HG02884 (cell line): ENCODE data around the gene MED28.
"Not testable (repeated sequence)": the region's sequence is repeated elsewhere in the genome, so short reads cannot be mapped to it uniquely, and the experiment has no call there.

Source experiments
- ATAC-seq: cut with Tn5 transposase; IDR thresholded peaks from one replicate; pipeline ENCODE4 v1.9.1; 2021; ENCODE audit warnings: mild to moderate bottlenecking, moderate library complexity; ENCODE audit not compliant: unreplicated experiment

The MED28 gene, protein sequence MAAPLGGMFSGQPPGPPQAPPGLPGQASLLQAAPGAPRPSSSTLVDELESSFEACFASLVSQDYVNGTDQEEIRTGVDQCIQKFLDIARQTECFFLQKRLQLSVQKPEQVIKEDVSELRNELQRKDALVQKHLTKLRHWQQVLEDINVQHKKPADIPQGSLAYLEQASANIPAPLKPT

DNA sequence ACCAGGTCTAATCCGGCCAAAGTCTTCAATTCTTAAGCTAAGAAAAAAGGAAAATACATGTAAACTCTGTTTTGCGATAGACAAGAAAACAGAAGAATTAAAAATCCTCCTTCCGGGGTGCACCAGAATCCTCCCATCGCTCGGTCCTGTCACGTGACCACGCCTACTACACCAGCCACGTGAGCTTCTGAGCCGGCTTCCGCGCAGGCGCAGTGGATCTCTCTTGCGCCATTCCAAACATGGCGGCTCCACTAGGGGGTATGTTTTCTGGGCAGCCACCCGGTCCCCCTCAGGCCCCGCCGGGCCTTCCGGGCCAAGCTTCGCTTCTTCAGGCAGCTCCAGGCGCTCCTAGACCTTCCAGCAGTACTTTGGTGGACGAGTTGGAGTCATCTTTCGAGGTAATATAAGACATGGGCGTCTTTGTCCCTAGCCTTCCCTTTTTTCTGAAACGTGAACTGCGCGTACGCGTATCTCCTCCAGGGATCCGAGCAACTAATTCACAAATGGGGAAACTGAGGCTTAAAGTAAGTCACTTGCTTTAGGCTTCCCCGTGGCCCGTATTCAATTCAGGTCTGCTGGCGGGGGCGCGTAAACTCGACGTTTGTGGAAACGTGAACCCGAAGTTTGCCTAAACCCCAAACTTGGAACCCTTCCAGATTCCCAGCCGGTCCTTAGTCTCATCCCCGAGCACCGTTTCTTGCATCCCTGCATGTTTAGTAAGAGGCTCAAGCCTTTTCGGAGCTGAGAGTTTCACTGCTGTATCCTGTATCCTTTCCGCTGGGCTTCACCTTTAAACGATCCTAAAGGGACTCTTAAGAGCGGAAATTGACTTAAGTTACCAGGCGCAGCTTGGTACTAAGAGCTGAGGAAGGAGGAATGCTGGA is at the start of gene MED28:
Gene MED28, plus strand, starts transcription at position 226 of the 884 bp plus-strand sequence. Its CDS starts 14 bp downstream, at position 240.
- peak; percentile 87 for ATAC-seq

GRCh38 chr4:17565846-17566245 is 48.6 kb upstream of the MED28 start:
- no peak for ATAC-seq

DNA sequence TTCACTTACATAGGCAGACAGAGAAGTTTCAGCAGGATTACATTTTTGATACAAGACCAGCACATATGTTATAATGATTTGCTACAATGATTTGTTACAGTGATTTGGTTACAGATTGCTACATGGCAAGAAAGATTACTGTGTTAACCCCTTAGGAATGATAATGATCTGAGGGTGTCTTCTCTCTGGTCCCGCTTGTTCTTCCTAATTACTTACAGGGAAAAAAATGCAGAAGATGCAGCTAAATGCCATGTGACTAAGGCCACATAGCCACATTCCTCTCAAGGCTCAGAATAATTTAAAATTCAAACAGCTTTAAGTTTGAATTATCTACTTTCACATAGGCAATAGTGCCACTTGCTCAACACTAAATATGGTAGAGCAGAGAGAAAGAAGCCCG is 47.2 kb upstream of the MED28 start:
- ATAC-seq: no peak

- ATAC-seq: no peak
These were observed 40.2 kb upstream of the MED28 start for GRCh38 chr4:17574206-17574605.

GRCh38 chr4:17575177-17575576 is 39.3 kb upstream of the MED28 start:
- not testable (repeated sequence) for ATAC-seq

DNA sequence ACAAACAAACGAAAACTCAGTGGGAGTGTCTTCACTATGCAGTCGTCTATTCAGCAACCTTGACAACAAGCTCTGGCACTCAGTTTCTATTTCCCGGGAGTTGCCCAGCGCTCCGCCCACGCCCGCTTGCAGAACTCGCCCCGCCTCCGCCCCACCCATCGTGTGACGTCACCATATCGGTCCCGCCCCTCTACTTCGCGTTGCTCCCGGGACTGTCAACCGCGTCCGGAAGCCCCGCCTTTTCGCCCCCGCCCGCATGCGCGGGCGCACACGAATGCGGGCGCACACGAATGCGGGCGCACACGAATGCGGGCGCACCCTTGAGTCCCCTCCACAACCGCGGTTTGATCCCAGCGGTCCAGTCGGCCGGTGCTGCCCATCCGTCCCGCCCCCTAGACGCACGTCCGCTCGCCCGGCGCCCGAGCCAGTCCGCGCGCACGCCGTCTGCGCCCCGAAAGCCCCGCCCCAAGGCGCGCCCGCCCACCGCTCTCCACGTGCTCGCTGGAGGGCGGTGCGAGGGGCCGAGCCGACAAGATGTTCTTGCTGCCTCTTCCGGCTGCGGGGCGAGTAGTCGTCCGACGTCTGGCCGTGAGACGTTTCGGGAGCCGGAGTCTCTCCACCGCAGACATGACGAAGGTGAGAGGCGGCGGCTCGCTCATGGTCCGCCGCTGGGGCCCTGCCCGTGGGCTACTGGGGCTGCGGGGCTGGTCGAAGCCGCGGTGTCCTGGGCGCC is 37.3 kb upstream of the MED28 start, which contains the start of gene LAP3:
Gene LAP3, plus strand, starts transcription at position 267 of the 733 bp plus-strand sequence. Its CDS starts 268 bp downstream, at position 535.
- ATAC-seq: peak; percentile 75

GRCh38 chr4:17577665-17578481 is 36.6 kb upstream of the MED28 start:
- peak; percentile 1 for ATAC-seq

- peak; percentile 33 for ATAC-seq
These were observed 36.0 kb upstream of the MED28 start for GRCh38 chr4:17578482-17578891.

DNA sequence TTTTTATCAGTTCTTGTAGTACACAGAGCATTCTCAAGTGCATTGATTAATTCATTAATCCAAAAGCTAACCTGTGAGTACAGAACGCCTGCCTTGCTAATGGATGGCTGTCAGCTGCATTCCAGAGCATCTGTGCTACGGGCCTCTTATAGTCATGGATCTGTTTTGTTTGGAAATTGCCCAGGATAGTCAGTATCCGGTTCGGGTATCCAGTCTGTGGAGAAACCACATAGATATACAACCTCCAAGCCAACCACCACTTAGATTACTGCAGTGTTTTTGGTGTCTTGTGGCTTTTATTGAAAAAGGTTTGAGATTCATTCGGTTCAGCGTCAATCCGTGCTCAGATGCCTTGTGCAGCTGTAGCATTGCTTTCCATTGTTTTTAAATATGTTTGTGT is 33.5 kb upstream of the MED28 start:
- ATAC-seq: no peak

DNA sequence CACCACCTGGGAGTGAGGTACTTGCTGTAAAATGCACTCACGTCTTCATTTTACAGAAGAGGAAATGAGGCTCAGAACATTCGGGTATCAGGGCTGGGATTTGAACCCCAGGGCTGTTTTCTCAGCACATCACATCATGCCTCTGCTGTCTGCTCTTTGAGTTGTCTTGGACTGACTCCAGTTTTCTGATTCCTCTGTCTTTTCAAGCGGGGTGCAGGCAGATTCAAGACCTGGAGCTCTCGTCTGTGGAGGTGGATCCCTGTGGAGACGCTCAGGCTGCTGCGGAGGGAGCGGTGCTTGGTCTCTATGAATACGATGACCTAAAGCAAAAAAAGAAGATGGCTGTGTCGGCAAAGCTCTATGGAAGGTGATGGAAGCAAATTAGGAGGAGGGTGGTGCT is 31.2 kb upstream of the MED28 start:
- ATAC-seq: no peak

DNA sequence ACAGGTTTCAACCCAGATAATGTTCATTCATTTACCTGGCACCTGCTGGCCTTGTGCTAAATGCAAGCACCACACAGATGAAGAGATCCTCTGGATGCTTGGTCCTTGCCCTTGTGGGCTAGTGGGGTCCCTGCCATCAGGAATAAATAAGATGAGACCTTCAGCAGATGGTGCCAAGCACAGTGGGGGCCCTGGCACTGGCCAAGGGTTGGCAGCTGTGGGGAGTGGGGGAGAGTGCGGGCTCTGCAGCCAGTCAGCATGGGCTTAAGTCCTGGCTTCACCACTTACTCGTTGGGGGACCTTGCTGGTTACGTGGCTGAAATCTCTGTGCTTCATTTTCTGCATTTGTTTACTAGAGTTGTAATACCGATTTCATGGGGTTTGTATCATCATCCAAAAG is 30.5 kb upstream of the MED28 start:
- no peak for ATAC-seq

GRCh38 chr4:17584521-17585213 is 29.8 kb upstream of the MED28 start:
- no peak for ATAC-seq

- no peak for ATAC-seq
These were observed 27.2 kb upstream of the MED28 start for GRCh38 chr4:17587094-17587822.

GRCh38 chr4:17589355-17589754 is 25.1 kb upstream of the MED28 start:
- no peak for ATAC-seq

DNA sequence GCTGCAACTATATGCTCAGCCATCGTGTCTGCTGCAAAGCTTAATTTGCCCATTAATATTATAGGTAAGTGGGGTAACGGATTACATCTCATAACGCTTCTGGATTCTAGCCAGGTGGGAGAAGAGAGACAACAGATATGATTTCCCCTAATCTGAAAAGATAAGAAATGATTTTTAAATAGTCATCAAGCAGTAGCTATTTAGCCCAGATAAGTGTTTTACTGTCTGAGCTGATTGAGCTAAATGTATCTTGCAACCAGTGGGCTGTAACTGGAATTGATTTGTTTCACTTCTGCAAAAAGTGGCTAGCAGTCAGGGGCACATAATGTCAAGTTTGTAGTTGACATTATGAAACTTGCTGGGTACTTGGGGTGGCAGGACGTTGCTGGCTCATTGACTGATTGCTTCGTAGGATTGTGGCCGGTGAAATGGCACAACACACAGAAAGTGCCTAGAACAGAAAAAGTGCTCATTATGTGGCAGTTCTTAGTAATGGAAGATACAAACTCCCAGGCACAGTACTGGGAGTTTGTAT is 18.9 kb upstream of the MED28 start:
- peak; percentile 82 for ATAC-seq

- no peak for ATAC-seq
These were observed 16.9 kb upstream of the MED28 start for GRCh38 chr4:17597517-17597916.

- ATAC-seq: no peak
These were observed 14.6 kb upstream of the MED28 start for GRCh38 chr4:17599826-17600225.

- ATAC-seq: no peak
These were observed 9.2 kb upstream of the MED28 start for GRCh38 chr4:17605236-17605635.

DNA sequence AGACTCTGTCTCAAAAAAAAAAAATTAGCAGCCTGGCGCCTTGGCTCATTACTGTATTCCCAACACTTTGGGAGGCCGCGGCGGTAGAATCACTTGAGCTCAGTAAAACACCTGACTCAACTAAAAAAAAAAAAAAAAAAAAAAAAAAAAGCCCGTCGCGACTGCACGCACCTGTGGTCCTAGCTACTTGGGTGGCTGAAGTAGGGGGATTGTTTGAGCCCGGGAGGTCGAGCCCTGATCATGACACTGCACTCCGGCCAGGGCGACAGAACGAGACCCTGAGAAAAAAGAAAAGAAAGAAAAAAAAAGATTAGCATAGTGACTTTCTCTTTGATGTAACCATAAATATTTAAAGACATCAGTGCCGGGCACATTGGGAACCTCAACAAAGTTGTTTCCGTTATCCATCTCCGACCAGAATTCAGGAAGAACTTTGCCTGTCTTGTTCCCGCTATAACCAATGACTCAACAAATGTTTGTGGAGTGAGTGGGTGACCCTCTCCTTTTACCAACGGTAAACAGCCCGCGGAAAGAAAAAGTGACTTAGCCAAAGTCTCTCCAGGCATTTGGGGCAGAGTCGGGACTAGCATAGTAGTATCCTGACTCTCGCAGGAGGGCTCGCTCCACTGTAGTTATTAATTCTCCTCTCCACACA is 553 bp upstream of the MED28 start:
- peak; percentile 56 for ATAC-seq
